HG03108 (cell line): ENCODE measurements around the gene JDP2.
"Not testable (repeated sequence)": the region's sequence is repeated elsewhere in the genome, so short reads cannot be mapped to it uniquely, and the experiment has no call there.

Experiments used
- ATAC-seq: cut with Tn5 transposase; IDR thresholded peaks from one replicate; pipeline ENCODE4 v1.9.1; 2021; ENCODE audit warnings: moderate library complexity; ENCODE audit not compliant: unreplicated experiment

JDP2 gene

GRCh38 chr14:75454963-75455546 lies 27.2 kb downstream of the JDP2 start:
- ATAC-seq, result no peak

DNA sequence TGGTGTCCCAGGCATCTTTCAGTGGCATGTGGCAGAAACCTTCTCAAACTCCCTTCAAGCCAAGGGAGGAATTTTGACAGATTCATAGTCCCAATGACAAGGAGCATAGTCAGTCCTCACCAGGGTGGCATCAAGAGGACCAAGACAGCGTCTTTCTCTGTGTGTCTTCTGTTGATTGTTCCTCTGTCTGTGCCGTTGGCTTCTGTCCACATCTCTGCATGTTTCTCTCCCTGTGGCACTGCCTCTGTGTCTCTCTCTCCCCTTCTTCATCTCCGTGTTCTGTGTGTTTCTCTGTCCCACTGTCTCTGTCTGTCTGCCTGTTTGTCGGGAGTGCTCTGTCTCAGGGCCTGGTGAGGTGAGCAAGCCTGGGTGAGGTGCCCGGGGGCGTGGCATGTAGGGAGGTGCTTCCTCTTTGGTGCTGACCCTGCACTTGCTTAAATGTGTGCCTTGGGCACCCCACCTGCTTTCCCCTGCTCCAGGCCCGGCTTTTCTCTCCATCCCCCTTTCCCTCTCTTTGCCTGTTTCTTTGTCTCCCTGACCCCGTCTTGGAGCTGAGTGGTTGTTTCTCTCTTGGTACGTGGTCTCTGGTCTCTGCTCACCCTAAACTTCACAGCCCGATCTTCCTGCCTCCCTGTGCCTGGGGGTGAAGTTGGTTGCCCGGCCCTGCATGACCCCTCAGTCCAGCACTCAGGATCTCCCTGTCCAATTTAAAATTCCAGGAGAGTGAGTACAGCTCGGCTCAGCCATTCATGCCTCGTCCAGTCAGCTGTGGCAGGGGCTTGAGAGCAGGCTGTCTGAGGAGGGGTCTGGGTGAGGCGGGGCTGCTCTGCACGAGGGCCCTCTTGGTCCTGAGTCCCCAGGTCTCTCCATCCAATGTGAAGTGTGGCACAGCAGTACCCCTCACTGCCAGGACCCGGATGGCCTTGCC lies 28.5 kb downstream of the JDP2 start:
- no peak for ATAC-seq

DNA sequence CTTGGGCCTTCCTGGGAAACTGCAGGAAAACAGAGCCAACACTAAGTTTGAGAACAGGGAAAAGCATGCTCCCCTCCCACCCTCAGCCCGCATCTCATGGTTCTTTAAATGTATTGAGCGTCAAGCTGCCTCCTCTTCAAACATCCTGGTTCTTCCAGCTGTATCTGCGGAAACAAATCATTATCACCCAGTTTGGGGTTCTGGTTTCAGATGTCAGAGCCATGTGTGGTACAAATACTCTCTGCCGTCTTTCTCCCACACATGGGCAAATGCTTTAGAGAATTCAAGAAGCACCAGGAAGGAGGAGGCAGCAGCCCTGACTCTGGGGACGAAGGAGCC lies 29.1 kb downstream of the JDP2 start:
- no peak for ATAC-seq

DNA sequence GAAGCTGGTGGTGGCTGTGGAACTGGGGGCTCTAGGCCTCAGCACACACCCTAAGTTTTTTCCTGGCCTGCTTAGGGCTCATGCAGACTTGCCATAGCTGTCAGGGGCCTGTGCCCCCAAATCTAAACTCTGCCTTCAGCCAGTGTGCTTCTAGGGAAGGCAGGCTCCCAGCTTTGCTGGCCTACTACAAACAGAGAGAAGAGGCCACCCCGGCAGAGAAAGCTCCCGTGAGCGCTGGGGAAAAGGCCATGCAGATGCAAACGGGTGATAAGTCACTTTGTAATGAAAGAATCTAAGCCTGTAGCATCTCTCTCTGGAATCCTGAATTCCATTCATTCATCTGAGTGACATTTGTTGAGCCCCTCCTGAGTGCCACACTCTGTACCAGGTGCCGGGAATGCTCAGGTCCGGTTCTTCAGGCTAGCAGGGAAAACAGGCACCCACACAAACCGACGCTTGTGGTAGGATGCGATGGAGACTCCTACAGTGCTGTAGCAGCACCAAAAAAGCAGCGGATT lies 29.9 kb downstream of the JDP2 start:
- ATAC-seq, result no peak

- ATAC-seq, result no peak
Measured at GRCh38 chr14:75458305-75458704, 30.5 kb downstream of the JDP2 start.

DNA sequence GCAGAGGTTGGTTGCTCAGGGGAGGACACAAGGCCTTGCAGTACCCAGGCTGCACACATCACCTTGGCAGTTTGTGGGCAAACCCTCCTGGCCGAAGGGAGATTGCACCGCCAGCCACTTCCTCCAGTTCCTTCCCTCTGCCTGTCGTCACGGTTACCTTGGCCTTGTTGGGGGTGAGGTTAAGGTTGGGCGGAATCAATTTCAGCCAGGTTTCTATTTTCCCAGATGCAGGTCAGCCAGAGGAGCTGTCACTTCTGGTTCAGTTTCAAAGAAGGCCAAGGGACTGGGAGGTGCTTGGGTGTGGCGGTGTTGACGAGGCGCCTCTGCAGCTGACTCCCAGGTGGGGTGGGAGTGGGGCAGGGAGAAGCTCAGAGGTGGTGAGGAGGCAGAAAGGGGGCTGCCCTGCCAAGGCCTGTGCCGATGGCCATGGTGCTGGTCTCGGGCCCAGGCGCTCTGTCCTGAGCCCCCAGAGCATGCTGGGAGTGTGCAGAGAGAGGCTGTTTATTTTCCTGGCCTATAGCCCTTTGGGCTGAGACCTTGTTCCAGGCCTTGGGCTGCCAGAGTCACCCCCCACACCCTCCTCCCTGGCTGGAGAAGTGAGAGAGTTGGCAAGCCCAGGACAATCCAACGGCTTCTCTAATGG lies 31.4 kb downstream of the JDP2 start:
- no peak for ATAC-seq

DNA sequence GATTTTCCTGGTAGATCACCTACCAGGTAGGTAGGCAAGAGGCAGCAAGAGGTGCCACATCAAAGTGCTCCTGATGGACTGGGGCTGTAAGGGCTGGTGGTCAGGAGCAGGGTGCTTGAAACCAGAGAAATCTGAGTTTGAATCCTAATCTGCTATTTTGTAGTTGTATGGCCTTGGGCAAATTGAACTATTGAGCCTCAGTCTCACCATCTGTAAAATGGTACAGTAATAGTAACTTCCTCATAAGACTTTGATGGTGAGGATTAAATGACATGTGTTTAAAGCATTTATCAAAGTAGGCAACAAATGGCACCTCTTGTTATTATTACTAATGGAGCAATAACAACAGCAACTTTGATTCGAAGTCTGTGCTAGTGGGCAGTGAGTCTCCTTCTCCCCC lies 32.0 kb downstream of the JDP2 start:
- no peak for ATAC-seq

DNA sequence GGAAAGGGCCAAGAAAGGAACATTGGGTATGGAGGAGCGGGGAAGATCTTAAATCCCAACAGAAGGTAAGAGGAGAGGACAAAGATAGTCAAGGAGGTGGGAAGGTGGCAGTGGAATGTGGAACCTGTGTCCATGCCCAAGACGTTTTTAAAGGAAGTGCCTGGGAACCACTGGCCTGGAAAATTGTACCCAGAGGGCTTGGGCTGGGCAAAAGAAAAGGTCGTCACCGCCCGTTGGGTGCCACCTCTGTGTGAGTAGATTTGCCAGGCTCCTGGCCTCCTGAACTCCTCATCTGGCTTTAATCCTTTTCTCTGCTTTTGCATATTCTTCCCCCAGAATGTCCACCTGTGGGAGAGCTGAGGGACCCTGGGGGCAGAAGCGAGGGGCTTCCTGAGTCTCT lies 32.6 kb downstream of the JDP2 start:
- ATAC-seq, result no peak

- no peak for ATAC-seq
Measured at GRCh38 chr14:75461303-75461702, 33.5 kb downstream of the JDP2 start.

DNA sequence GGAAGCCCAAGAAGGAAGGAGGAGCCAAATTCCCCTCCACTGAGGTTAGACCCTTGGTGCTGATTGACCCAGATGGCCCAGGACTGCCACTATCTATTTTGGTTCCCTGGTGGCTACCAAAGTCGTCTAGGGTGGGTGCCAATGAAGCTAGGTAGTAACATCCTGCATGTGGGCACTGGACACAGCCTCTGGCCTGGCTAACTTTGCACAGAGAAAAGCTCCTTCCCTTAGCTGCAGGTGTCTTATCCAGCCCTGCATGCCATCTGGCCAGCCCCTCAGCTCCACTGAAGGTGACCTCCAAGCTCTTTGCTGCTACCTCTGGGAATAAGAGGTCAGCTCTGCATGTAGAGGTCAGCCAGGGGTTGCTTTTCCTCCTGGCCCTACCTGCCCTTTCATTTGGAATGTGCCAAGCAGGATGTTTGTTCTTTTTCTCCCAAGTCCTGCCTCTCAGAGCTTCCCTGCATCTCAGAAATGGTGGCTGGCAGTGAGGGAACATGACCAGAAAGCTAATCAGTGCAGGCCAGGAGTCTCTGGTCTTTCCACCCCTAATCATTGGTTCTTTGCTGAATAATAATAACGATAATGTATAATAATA lies 34.0 kb downstream of the JDP2 start:
- ATAC-seq, result no peak

DNA sequence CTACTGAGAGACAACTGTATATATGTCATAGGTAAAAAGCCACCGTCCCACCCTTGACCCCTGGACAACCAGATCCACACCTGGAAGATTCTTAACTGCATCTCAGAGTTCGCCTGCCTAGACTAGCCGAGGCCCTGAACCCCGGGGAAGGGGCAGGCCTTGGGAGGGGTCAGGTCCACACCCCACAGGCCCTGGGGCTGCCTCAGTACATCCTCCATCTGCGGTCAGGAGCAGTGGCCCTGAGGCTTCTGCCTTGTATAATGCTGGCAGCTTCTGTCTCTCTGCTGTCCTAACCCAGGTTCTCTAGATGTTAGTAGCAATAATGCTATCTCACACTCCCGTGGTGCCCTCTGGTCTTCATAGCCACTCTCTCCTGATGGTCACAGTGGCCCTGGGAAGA lies 36.8 kb downstream of the JDP2 start:
- no peak for ATAC-seq

DNA sequence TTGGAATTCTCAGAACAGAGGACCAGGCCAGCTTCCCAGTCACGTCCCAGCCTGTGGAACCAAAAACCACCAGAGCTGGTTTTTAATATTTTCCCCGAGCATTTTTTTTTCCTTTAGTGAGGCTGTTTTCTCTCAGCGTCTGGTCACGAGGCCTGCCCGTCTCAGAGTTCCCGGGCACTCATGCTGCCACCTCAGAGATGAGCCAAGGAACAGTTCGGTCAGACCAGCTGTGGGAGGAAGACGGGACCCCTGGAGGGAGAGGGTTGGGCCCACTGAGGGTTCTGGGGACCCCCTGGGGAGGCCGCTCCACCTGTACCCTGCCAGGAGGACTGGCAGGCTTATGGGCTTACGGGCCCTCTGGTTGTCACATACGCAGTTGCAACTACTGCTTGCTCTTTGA lies 39.9 kb downstream of the JDP2 start:
- no peak for ATAC-seq

DNA sequence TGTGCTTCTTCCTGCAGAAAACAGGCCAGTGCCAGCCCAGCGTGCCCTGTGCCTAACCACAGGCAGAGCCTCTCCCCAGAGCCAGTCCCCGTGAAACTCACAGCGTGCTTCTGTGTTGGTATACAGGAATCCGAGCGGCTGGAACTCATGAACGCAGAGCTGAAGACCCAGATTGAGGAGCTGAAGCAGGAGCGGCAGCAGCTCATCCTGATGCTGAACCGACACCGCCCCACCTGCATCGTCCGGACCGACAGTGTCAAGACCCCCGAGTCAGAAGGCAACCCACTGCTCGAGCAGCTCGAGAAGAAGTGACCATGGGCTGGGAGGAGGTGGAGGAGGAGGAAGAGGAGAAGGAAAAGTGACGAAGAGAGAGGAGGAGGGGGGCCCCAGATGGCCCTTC lies 41.3 kb downstream of the JDP2 start:
- ATAC-seq, result no peak

DNA sequence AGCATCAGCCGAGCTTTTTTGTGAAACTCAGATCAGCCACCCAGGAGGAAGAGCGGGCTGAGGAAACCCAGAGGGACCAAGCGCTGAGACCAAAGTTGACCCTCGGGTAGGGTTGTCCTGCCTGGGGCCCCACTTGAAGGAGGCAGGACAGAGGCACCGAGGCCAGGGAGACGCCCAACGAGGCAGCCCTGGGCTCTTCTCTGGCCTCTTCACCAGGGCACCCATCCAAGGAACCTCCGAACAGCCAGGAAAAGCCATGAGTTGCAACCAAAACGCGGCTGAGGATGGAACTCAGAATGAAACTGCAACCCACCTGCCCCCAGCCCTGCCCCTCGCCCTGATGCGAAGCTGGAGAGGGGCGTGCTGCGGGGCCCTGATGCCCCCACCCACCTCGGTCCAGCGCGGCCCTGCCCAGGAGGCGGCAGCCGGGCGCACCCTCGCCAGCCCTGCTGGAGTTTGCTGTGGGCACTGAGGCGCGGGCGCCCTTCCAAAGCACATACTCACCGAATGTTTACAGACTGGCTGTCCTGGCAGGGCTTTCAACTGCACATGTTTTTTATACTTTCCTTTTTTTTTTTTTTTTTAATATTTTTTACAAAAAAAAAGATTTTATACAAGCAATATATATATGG lies 41.9 kb downstream of the JDP2 start:
- no peak for ATAC-seq

- ATAC-seq, result no peak
Measured at GRCh38 chr14:75470238-75470797, 42.5 kb downstream of the JDP2 start.

DNA sequence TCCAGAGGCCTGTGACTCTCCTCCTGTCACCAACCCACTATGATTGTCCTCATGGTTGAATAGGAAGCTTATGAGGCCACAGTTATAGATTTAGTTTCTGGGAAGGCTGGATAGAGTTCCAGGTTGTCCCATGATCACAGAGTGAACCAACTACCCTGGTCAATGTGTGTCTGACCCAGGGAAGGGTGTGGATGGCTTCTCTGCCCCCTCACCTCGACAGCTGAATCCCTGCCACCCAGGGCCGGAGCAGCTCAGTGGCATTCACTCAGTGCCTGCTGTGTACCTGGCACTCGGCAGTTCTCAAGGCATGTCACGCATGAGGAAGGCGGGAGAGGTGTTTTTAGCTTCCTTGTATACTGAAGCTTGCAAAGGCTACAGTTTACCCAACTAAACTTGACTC lies 43.2 kb downstream of the JDP2 start:
- no peak for ATAC-seq

- ATAC-seq, result not testable (repeated sequence)
Measured at GRCh38 chr14:75474127-75474526, 46.3 kb downstream of the JDP2 start.

GRCh38 chr14:75476274-75476995 lies 48.6 kb downstream of the JDP2 start:
- ATAC-seq, result no peak

DNA sequence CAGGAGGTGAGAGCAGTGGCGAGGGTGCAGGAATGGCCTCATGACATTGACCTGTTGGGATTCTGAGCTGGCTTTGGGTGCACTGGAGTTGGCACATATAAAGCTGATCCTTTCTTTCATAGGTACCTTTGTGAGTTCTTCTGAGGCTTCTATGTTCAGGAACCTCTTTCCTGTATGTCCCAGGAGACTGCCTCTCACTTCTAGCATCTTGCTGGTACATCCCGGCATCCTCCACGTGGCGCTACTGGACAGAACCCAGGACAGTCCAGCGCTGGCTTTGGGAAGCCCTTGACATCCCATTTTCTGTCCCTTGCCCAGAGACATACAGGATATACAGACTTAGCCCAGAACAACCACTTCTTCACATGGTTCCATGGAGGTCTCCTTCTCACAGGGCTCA lies 50.1 kb downstream of the JDP2 start:
- no peak for ATAC-seq
